ENCODE data around the gene LBH. TPM values are rescaled to one million over a fixed set of nuclear protein-coding genes. Genes with fewer than 3 reads are reported as not detected.

Gene LBH
- total RNA-seq, 4 donors from 2014 or later: 13.4 to 72.0 (median 42.6) TPM

GRCh38 chr2:30272286-30272685, 41.0 kb downstream of the LBH start:
- 95 to 97% methylated on average over 8 of the region's 8 CpGs for WGBS, 2 donors
- no peak for DNase-seq (ENCODE audit: low spot score in 2 of 2)
- no peak for TF ChIP-seq CTCF (IDR thresholded peaks at IDR 0.05)
- TF ChIP-seq POLR2A (IDR thresholded peaks at IDR 0.05): no peak
- intact Hi-C loops (cut with DNase I; ENCODE audit: low total_unique reads): no loop called here
- H3K4me3 ChIP-seq (ENCODE audit: low read depth, poor library complexity, severe bottlenecking): no peak overlapping the region

- no peak for TF ChIP-seq CTCF (IDR thresholded peaks at IDR 0.05)
- TF ChIP-seq POLR2A (IDR thresholded peaks at IDR 0.05): no peak
- WGBS, 2 donors: 55 to 56% methylated on average over 5 of the region's 5 CpGs
- peak in 1 of 2 donors; percentile 83 for DNase-seq (ENCODE audit: low spot score in 2 of 2)
- no peak overlapping the region for H3K4me3 ChIP-seq (ENCODE audit: low read depth, poor library complexity, severe bottlenecking)
- intact Hi-C loops (cut with DNase I; ENCODE audit: low total_unique reads): no loop called here
Measured at GRCh38 chr2:30272761-30273573, 41.6 kb downstream of the LBH start.

GRCh38 chr2:30273574-30273929, 42.2 kb downstream of the LBH start:
- intact Hi-C loops (cut with DNase I; ENCODE audit: low total_unique reads): no loop called here
- no peak for DNase-seq (ENCODE audit: low spot score in 2 of 2)
- TF ChIP-seq POLR2A (IDR thresholded peaks at IDR 0.05) (no peak), CTCF (IDR thresholded peaks at IDR 0.05) (no peak)
- 82 to 93% methylated on average over 3 of the region's 3 CpGs for WGBS, 2 donors
- H3K4me3 ChIP-seq (ENCODE audit: low read depth, poor library complexity, severe bottlenecking): no peak overlapping the region

GRCh38 chr2:30275256-30275655, 43.9 kb downstream of the LBH start:
- no peak for DNase-seq (ENCODE audit: low spot score in 2 of 2)
- no peak overlapping the region for H3K4me3 ChIP-seq (ENCODE audit: low read depth, poor library complexity, severe bottlenecking)
- intact Hi-C loops (cut with DNase I; ENCODE audit: low total_unique reads): no loop called here
- 68 to 74% methylated on average over 3 of the region's 3 CpGs for WGBS, 2 donors
- no peak for TF ChIP-seq CTCF (IDR thresholded peaks at IDR 0.05)
- no peak for TF ChIP-seq POLR2A (IDR thresholded peaks at IDR 0.05)

- intact Hi-C loops (cut with DNase I; ENCODE audit: low total_unique reads): no loop called here
- 53 to 62% methylated on average over 4 of the region's 4 CpGs for WGBS, 2 donors
- TF ChIP-seq POLR2A (IDR thresholded peaks at IDR 0.05): no peak
- TF ChIP-seq CTCF (IDR thresholded peaks at IDR 0.05): no peak
- peak in 1 of 2 donors; percentile 57 for DNase-seq (ENCODE audit: low spot score in 2 of 2)
- no peak overlapping the region for H3K4me3 ChIP-seq (ENCODE audit: low read depth, poor library complexity, severe bottlenecking)
Measured at GRCh38 chr2:30276455-30276911, 45.1 kb downstream of the LBH start.

Measured in lower leg skin (tissue), 4 donors.